B cell (primary cell): ENCODE measurements around the gene CCDC85A. TPM values are rescaled to one million over a fixed set of nuclear protein-coding genes. Genes with fewer than 3 reads are reported as not detected.

ENCODE experiments used
- ATAC-seq: fragments of 200-7000 bp; cut with Tn5 transposase; one replicate; pipeline ENCODE4 v1.10.0; 2021; ENCODE audit warnings: low read depth, mild to moderate bottlenecking, moderate number of reproducible peaks, moderate library complexity
- CTCF ChIA-PET: fragments of 350-600 bp; sonication (Branson Sonifier 250); formaldehyde crosslinking; loops from one replicate; lab custom pipeline; 2021; ENCODE audit warnings: antibody characterized with exemption, inconsistent platforms; lab: Charles Lee
- POLR2A ChIA-PET: fragments of 350-600 bp; sonication (Branson Sonifier 250); formaldehyde crosslinking; loops from one replicate; lab custom pipeline; 2021; ENCODE audit warnings: antibody characterized with exemption; lab: Charles Lee
- DNase-seq: peaks from one replicate; pipeline ENCODE4 v3.0.0; 2013
- H2AFZ ChIP-seq: 2 replicates; pipeline ENCODE4 v1.6.1; 2012; ENCODE audit warnings: mild to moderate bottlenecking, low read depth, low read length; ENCODE audit not compliant: insufficient read depth, poor library complexity, severe bottlenecking
- H3K27ac ChIP-seq, 2 donors: 1 replicate in 1 of 2; 2 replicates in 1 of 2; pipeline ENCODE4 v1.5.1; 2012 to 2013; ENCODE audit warnings: low read length in 2 of 2, mild to moderate bottlenecking in 2 of 2, moderate library complexity in 1 of 2
- H3K27me3 ChIP-seq, 4 experiments: fragments of 200-600 bp in 1 of 4; sonication (generic) in 1 of 4; replicated peaks in 1 of 4; 1 replicate in 2 of 4; 2 replicates in 2 of 4; pipeline versions ENCODE4 v1.6.1 to v1.7.0; 2013 to 2016; ENCODE audit warnings: low read length in 3 of 4, mild to moderate bottlenecking in 2 of 4, mixed read lengths in 1 of 4, moderate library complexity in 1 of 4; ENCODE audit not compliant: insufficient read depth in 4 of 4, control insufficient read depth in 3 of 4; ENCODE audit errors: control extremely low read depth in 1 of 4
- H3K36me3 ChIP-seq, 2 experiments: replicated peaks in 1 of 2; 1 replicate in 1 of 2; 2 replicates in 1 of 2; pipeline versions ENCODE4 v1.6.1 to v1.7.1; 2013; ENCODE audit warnings: low read length in 1 of 2; ENCODE audit not compliant: insufficient read depth in 2 of 2, control insufficient read depth in 1 of 2; ENCODE audit errors: control extremely low read depth in 1 of 2, extremely low read depth in 1 of 2
- H3K4me1 ChIP-seq, 2 donors: fragments of 200-600 bp in 1 of 2; sonication (generic) in 1 of 2; 1 replicate in 1 of 2; 2 replicates in 1 of 2; pipeline versions ENCODE4 v1.5.1 to v1.6.1; 2013 to 2017; ENCODE audit warnings: low read length in 2 of 2; ENCODE audit not compliant: control insufficient read depth in 2 of 2, insufficient read depth in 2 of 2
- H3K4me2 ChIP-seq: replicated peaks from 2 replicates; pipeline ENCODE3; 2012; ENCODE audit warnings: mild to moderate bottlenecking, low read depth, low read length; ENCODE audit not compliant: poor library complexity, severe bottlenecking
- H3K4me3 ChIP-seq, 5 experiments: fragments of 200-600 bp in 1 of 5; sonication (generic) in 1 of 5; 1 replicate in 3 of 5; 2 replicates in 2 of 5; pipeline versions ENCODE4 v1.5.1 to v1.7.0; 2011 to 2016; ENCODE audit warnings: low read length in 4 of 5, mild to moderate bottlenecking in 4 of 5, low read depth in 2 of 5, control low read depth in 1 of 5, moderate library complexity in 1 of 5; ENCODE audit not compliant: insufficient read depth in 1 of 5; ENCODE audit errors: control extremely low read depth in 1 of 5, extremely low read depth in 1 of 5
- H3K79me2 ChIP-seq: fragments of 200-600 bp; sonication (generic); one replicate; pipeline ENCODE4 v1.6.0; 2016; ENCODE audit warnings: low read length; ENCODE audit not compliant: control insufficient read depth, insufficient read depth
- H3K9ac ChIP-seq: fragments of 200-600 bp; sonication (generic); 2 replicates; pipeline ENCODE4 v1.6.1; 2017; ENCODE audit warnings: mild to moderate bottlenecking, low read length, moderate library complexity
- H3K9me3 ChIP-seq, 3 donors: one replicate each; pipeline versions ENCODE4 v1.6.1 to v1.7.1; 2013; ENCODE audit warnings: low read length in 2 of 3; ENCODE audit not compliant: control insufficient read depth in 2 of 3, insufficient read depth in 1 of 3; ENCODE audit errors: control extremely low read depth in 1 of 3
- H4K20me1 ChIP-seq: 2 replicates; pipeline ENCODE4 v1.6.0; 2012; ENCODE audit warnings: mild to moderate bottlenecking, low read length; ENCODE audit not compliant: insufficient read depth, control insufficient read depth, poor library complexity, severe bottlenecking
- H3K27ac Mint-ChIP-seq: one replicate; pipeline ENCODE4 v1.8.0; 2021; ENCODE audit warnings: mixed read lengths
- H3K27me3 Mint-ChIP-seq: one replicate; pipeline ENCODE4 v1.8.0; 2021; ENCODE audit warnings: mixed read lengths
- H3K4me1 Mint-ChIP-seq: one replicate; pipeline ENCODE4 v1.8.0; 2021; ENCODE audit warnings: mixed read lengths
- H3K4me3 Mint-ChIP-seq: one replicate; pipeline ENCODE4 v1.8.0; 2021; ENCODE audit warnings: mixed read lengths
- H3K9me3 Mint-ChIP-seq: one replicate; pipeline ENCODE4 v1.8.0; 2022; ENCODE audit warnings: mixed read lengths; ENCODE audit not compliant: insufficient read depth
- CTCF ChIP-seq: fragments of 200-600 bp; IDR thresholded peaks from one replicate; pipeline ENCODE4 v1.8.0; 2022; ENCODE audit warnings: antibody characterized with exemption, mild to moderate bottlenecking
- EZH2 ChIP-seq: IDR thresholded peaks from 2 replicates; pipeline ENCODE4 v1.6.1; 2012; ENCODE audit warnings: borderline replicate concordance, low read depth, mild to moderate bottlenecking, moderate library complexity, low read length; ENCODE audit not compliant: insufficient read depth, poor library complexity, severe bottlenecking
- WGBS: methylation state at CpG from one replicate; pipeline ENCODE4 v1.1.5; 2013; ENCODE audit warnings: missing lambda C conversion rate; ENCODE audit not compliant: insufficient coverage; 5-methylcytosine and 5-hydroxymethylcytosine counted together
- intact Hi-C: fragments of 100-400 bp; cut with micrococcal nuclease; formaldehyde crosslinking; loops from one replicate; pipeline ENCODE4 v1.10.0; 2022
- polyA plus RNA-seq: library from polyadenylated mRNA; depleted of rRNA; stranded (reverse); fragments of >200 nt; gene quantifications from 2 replicates; pipeline ENCODE4 v1.2.3, GENCODE V29; 2012
- total RNA-seq, 2 donors: library from RNA; stranded (reverse); fragments of 120-200 nt in 1 of 2; gene quantifications; 1 replicate in 1 of 2; 2 replicates in 1 of 2; pipeline versions ENCODE4 v1.2.3 to v1.2.4, GENCODE V29; 2013 to 2022

The CCDC85A gene
- total and polyA plus RNA-seq, 2 donors (not counting 1 experiment from before 2014, with no cell fraction given): 0.15 TPM; not detected in 1

DNA sequence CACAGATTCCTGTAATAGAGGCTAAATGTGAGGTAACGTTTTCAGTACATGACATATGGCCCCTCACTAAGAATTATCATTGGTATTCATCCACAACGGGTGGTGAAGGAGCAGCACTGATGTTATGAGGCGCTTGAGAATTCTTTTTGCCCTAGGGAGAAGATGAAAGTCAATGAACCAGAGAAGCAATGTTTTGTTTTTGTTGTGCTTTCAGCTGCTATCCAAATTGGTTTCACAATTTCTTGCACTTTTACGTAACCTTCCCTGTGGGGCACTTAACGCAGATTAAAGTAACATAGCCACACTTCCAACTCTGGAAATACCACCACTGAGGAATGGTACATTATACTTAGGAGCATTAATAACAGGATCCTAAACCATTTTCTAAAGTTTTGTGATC is 13.3 kb upstream of the CCDC85A start:
- ChIA-PET POLR2A (no interaction called here), CTCF (no interaction called here)
- TF ChIP-seq EZH2 (no peak), CTCF (no peak)
- DNase-seq (no peak), ATAC-seq (no peak)
- H3K4me1 Mint-ChIP-seq: no peaks in the 10 kb centered on the region
- H3K27ac ChIP-seq: no peak overlapping the region
- peaks cover 3% of the 10 kb centered on the region for H3K9me3 Mint-ChIP-seq
- no peaks in the 10 kb centered on the region for H3K79me2 ChIP-seq
- H3K4me3 ChIP-seq: no peak overlapping the region
- H3K4me2 ChIP-seq: no peak overlapping the region
- peaks cover 0 to 4% (median 1%) of the 10 kb centered on the region in 4 experiments for H3K27me3 ChIP-seq
- no peaks in the 10 kb centered on the region for H3K9me3 ChIP-seq
- H3K27me3 Mint-ChIP-seq: peaks cover 13% of the 10 kb centered on the region
- H3K36me3 ChIP-seq: no peaks in the 10 kb centered on the region
- H4K20me1 ChIP-seq: no peaks in the 10 kb centered on the region
- no peak overlapping the region for H3K9ac ChIP-seq
- intact Hi-C loops: no loop called here
- no peak overlapping the region for H3K27ac Mint-ChIP-seq
- no peaks in the 10 kb centered on the region for H3K4me1 ChIP-seq
- 83% methylated on average over 3 of the region's 5 CpGs for WGBS
- H3K4me3 Mint-ChIP-seq: no peak overlapping the region
- H2AFZ ChIP-seq: no peak overlapping the region

DNA sequence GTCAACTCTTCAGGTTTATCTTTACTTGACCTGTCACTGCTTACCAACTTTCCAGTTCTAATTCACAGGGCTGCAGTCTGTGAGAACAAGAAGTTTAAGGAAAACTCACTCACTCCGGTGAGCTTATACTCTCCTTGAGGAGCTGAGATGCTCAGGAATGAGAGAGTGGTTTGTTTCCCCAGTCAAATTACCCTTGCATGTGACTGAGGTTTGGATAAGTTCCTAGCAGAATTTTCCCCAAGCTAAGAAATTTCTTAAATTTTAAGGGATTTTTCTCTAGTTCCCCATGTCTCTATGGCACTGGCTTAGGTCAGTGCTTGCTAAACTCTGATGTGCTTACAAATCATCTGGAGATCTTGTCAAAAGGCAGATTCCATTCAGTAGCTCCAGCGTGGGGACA is 12.8 kb upstream of the CCDC85A start:
- H3K4me1 ChIP-seq: no peaks in the 10 kb centered on the region
- peaks cover 12% of the 10 kb centered on the region for H3K27me3 Mint-ChIP-seq
- H3K4me1 Mint-ChIP-seq: no peaks in the 10 kb centered on the region
- no peak overlapping the region for H3K4me2 ChIP-seq
- H4K20me1 ChIP-seq: no peaks in the 10 kb centered on the region
- no peak overlapping the region for H2AFZ ChIP-seq
- H3K9me3 Mint-ChIP-seq: peaks cover 3% of the 10 kb centered on the region
- DNase-seq: no peak
- H3K4me3 Mint-ChIP-seq: no peak overlapping the region
- ChIA-PET POLR2A (no interaction called here), CTCF (no interaction called here)
- intact Hi-C loops: no loop called here
- TF ChIP-seq EZH2 (no peak), CTCF (no peak)
- no peak overlapping the region for H3K27ac Mint-ChIP-seq
- no peaks in the 10 kb centered on the region for H3K36me3 ChIP-seq
- H3K27me3 ChIP-seq: peaks cover 0 to 4% (median 1%) of the 10 kb centered on the region in 4 experiments
- no peak overlapping the region for H3K4me3 ChIP-seq
- WGBS: 88% methylated on average over 1 of the region's 2 CpGs
- H3K79me2 ChIP-seq: no peaks in the 10 kb centered on the region
- H3K9me3 ChIP-seq: no peaks in the 10 kb centered on the region
- H3K27ac ChIP-seq: no peak overlapping the region
- no peak overlapping the region for H3K9ac ChIP-seq
- ATAC-seq: no peak
